H1 (cell line): Measurements from ENCODE around the gene TOP3B. TPM values are rescaled to one million over a fixed set of nuclear protein-coding genes. Genes with fewer than 3 reads are reported as not detected.

Experiments used
- CTCF ChIA-PET: fragments of 300-600 bp; sonication (Branson Sonifier 250); formaldehyde crosslinking; loops from one replicate; lab custom pipeline; 2021; ENCODE audit not compliant: partially characterized antibody; lab: Charles Lee
- POLR2A ChIA-PET: fragments of 300-600 bp; sonication (Branson Sonifier 250); formaldehyde crosslinking; loops from one replicate; lab custom pipeline; 2021; ENCODE audit warnings: inconsistent platforms; ENCODE audit not compliant: partially characterized antibody; lab: Charles Lee
- DNase-seq, 2 experiments: peaks; one replicate each; pipeline versions ENCODE4 v3.0.0 to v3.0.0-alpha.2; 2010 to 2022; ENCODE audit warnings: low spot score in 2 of 2, low read depth in 1 of 2, mixed read lengths in 1 of 2
- FAIRE-seq: peaks from 2 replicates; lab custom pipeline; 2011; peaks lifted over from hg19 to GRCh38; lab: Jason Lieb, UNC
- H2AFZ ChIP-seq: 2 replicates; pipeline ENCODE4 v1.8.1; 2012; ENCODE audit warnings: low read length, inconsistent platforms
- H2AK5ac ChIP-seq: 2 replicates; pipeline ENCODE4 v1.6.1; 2013; ENCODE audit warnings: low read depth, low read length
- H2BK120ac ChIP-seq: replicated peaks from 2 replicates; pipeline ENCODE3; 2013; ENCODE audit warnings: low read depth, low read length, inconsistent platforms
- H2BK12ac ChIP-seq: 2 replicates; pipeline ENCODE4 v1.6.1; 2013; ENCODE audit warnings: low read depth, low read length
- H2BK15ac ChIP-seq: 2 replicates; pipeline ENCODE4 v1.6.1; 2013; ENCODE audit warnings: low read length
- H2BK20ac ChIP-seq: 2 replicates; pipeline ENCODE4 v1.6.1; 2013; ENCODE audit warnings: low read length
- H2BK5ac ChIP-seq: 2 replicates; pipeline ENCODE4 v1.6.1; 2013; ENCODE audit warnings: low read depth, low read length
- H3K14ac ChIP-seq: 2 replicates; pipeline ENCODE4 v1.6.1; 2013; ENCODE audit warnings: inconsistent platforms; ENCODE audit not compliant: insufficient read length
- H3K18ac ChIP-seq: 2 replicates; pipeline ENCODE4 v1.6.1; 2013; ENCODE audit warnings: low read length; ENCODE audit errors: extremely low read depth
- H3K23ac ChIP-seq: 2 replicates; pipeline ENCODE4 v1.6.1; 2013; ENCODE audit warnings: inconsistent platforms; ENCODE audit not compliant: insufficient read length
- H3K23me2 ChIP-seq: 2 replicates; pipeline ENCODE4 v1.6.1; 2013; ENCODE audit warnings: low read depth, low read length
- H3K27ac ChIP-seq: 2 replicates; pipeline ENCODE4 v1.6.1; 2011; ENCODE audit warnings: low read depth, low read length, inconsistent platforms
- H3K27me3 ChIP-seq, 4 experiments: replicated peaks in 1 of 4; 1 replicate in 1 of 4; 2 replicates in 3 of 4; pipeline versions ENCODE4 v1.6.1 to v1.8.1; 2011 to 2013; ENCODE audit warnings: low read length in 3 of 4, mild to moderate bottlenecking in 3 of 4, inconsistent platforms in 2 of 4, mixed read lengths in 2 of 4, moderate library complexity in 1 of 4; ENCODE audit not compliant: control insufficient read depth in 3 of 4, insufficient read depth in 3 of 4; ENCODE audit errors: extremely low read depth in 1 of 4
- H3K36me3 ChIP-seq, 4 experiments: 2 replicates each; pipeline versions ENCODE4 v1.6.1 to v1.8.1; 2011 to 2013; ENCODE audit warnings: mild to moderate bottlenecking in 4 of 4, low read length in 3 of 4, moderate library complexity in 2 of 4, control low read depth in 1 of 4, inconsistent platforms in 1 of 4; ENCODE audit not compliant: insufficient read depth in 4 of 4, control insufficient read depth in 2 of 4
- H3K4ac ChIP-seq: replicated peaks from 2 replicates; pipeline ENCODE3; 2013; ENCODE audit warnings: low read length, low read depth, mixed read lengths, inconsistent platforms; ENCODE audit not compliant: insufficient read length
- H3K4me1 ChIP-seq, 4 experiments: replicated peaks in 1 of 4; 1 replicate in 1 of 4; 2 replicates in 3 of 4; pipeline versions ENCODE4 v1.6.1 to v1.8.1; 2011 to 2013; ENCODE audit warnings: low read length in 3 of 4, inconsistent platforms in 2 of 4, mixed read lengths in 1 of 4; ENCODE audit not compliant: insufficient read depth in 4 of 4, control insufficient read depth in 3 of 4
- H3K4me2 ChIP-seq, 2 experiments: 2 replicates each; pipeline versions ENCODE4 v1.6.1 to v1.8.1; 2011 to 2013; ENCODE audit warnings: low read depth in 2 of 2, low read length in 2 of 2, control low read depth in 1 of 2, inconsistent platforms in 1 of 2, mild to moderate bottlenecking in 1 of 2; ENCODE audit not compliant: insufficient read depth in 1 of 2
- H3K4me3 ChIP-seq, 4 experiments: fragments of 200-600, 300-600 bp in 1 of 4; sonication (generic), shearing (Covaris generic), sonication (Bioruptor Twin) in 1 of 4; 2 replicates each; pipeline versions ENCODE4 v1.5.1 to v1.8.1; 2011 to 2016; ENCODE audit warnings: low read length in 4 of 4, low read depth in 3 of 4, control low read depth in 2 of 4, inconsistent platforms in 2 of 4, mild to moderate bottlenecking in 2 of 4, mixed read lengths in 1 of 4, moderate library complexity in 1 of 4; ENCODE audit not compliant: insufficient read depth in 2 of 4; ENCODE audit errors: extremely low read depth in 1 of 4
- H3K56ac ChIP-seq: replicated peaks from 2 replicates; pipeline ENCODE3; 2013; ENCODE audit warnings: low read depth, mild to moderate bottlenecking, mixed read lengths, low read length, inconsistent platforms; ENCODE audit not compliant: insufficient read length
- H3K79me1 ChIP-seq: 2 replicates; pipeline ENCODE4 v1.6.1; 2013; ENCODE audit warnings: low read depth, low read length, control low read depth
- H3K79me2 ChIP-seq, 2 experiments: 2 replicates each; pipeline versions ENCODE4 v1.6.1 to v1.8.1; 2012 to 2013; ENCODE audit warnings: low read length in 2 of 2, mild to moderate bottlenecking in 2 of 2, inconsistent platforms in 1 of 2; ENCODE audit not compliant: insufficient read depth in 2 of 2, control insufficient read depth in 1 of 2
- H3K9ac ChIP-seq, 4 experiments: replicated peaks in 1 of 4; 1 replicate in 1 of 4; 2 replicates in 3 of 4; pipeline versions ENCODE4 v1.6.1 to v1.8.1; 2011 to 2013; ENCODE audit warnings: low read depth in 3 of 4, low read length in 3 of 4, control low read depth in 2 of 4, mild to moderate bottlenecking in 2 of 4, moderate library complexity in 2 of 4, inconsistent platforms in 1 of 4; ENCODE audit errors: extremely low read depth in 1 of 4
- H3K9me3 ChIP-seq, 2 experiments: 2 replicates each; pipeline versions ENCODE4 v1.6.1 to v1.8.1; 2012 to 2013; ENCODE audit warnings: mild to moderate bottlenecking in 2 of 2, moderate library complexity in 2 of 2, control low read depth in 1 of 2, inconsistent platforms in 1 of 2, low read depth in 1 of 2, low read length in 1 of 2, mixed read lengths in 1 of 2; ENCODE audit not compliant: insufficient read depth in 2 of 2
- H4K20me1 ChIP-seq, 2 experiments: replicated peaks in 1 of 2; 2 replicates each; pipeline versions ENCODE3 to v1.8.1; 2011 to 2013; ENCODE audit warnings: inconsistent platforms in 2 of 2, low read length in 2 of 2, mild to moderate bottlenecking in 1 of 2; ENCODE audit not compliant: insufficient read depth in 2 of 2, control insufficient read depth in 1 of 2
- H4K5ac ChIP-seq: 2 replicates; pipeline ENCODE4 v1.6.1; 2013; ENCODE audit warnings: low read length, low read depth, mixed read lengths, inconsistent platforms; ENCODE audit not compliant: insufficient read length
- H4K8ac ChIP-seq: 2 replicates; pipeline ENCODE4 v1.8.0; 2013; ENCODE audit warnings: mild to moderate bottlenecking, moderate library complexity, low read length, inconsistent platforms; ENCODE audit not compliant: insufficient read depth; ENCODE audit errors: extremely low read depth
- H4K91ac ChIP-seq: replicated peaks from 2 replicates; pipeline ENCODE3; 2013; ENCODE audit warnings: low read length, mixed read lengths, inconsistent platforms; ENCODE audit not compliant: insufficient read length
- SP4 ChIP-seq: IDR thresholded peaks from 2 replicates; pipeline ENCODE4 v1.6.1; 2012; ENCODE audit warnings: low read length, inconsistent platforms
- SUZ12 ChIP-seq: fragments of 200-600 bp; sonication (generic); IDR thresholded peaks from 2 replicates; pipeline ENCODE4 v1.6.1; 2012; ENCODE audit warnings: mild to moderate bottlenecking, inconsistent platforms, low read length, moderate library complexity, mixed read lengths
- WGBS, 2 experiments: shearing (Covaris generic) in 1 of 2; methylation state at CpG; one replicate each; pipeline versions ENCODE4 v1.1.6 to v1.1.7; 2013 to 2015; ENCODE audit warnings: low lambda C conversion rate in 2 of 2, mixed read lengths in 2 of 2, inconsistent platforms in 1 of 2, low coverage in 1 of 2, missing lambda C conversion rate in 1 of 2; ENCODE audit not compliant: insufficient replicate concordance in 2 of 2, insufficient coverage in 1 of 2, insufficient read length in 1 of 2; ENCODE audit errors: extremely low coverage in 1 of 2, missing lambda C conversion rate in 1 of 2; 5-methylcytosine and 5-hydroxymethylcytosine counted together
- polyA plus RNA-seq, 7 experiments: library from polyadenylated mRNA; depleted of rRNA in 3 of 7; stranded (reverse) in 5 of 7; unstranded in 2 of 7; fragments of >200 nt in 5 of 7; fragments of 200-250 nt in 2 of 7; gene quantifications; 1 replicate in 5 of 7; 2 replicates in 1 of 7; 4 replicates in 1 of 7; pipeline versions ENCODE4 v1.2.1 to v1.2.3, GENCODE V29; 2011 to 2013; ENCODE audit warnings: missing spikeins in 2 of 7, mixed read lengths in 2 of 7
- total RNA-seq: library from RNA; stranded (reverse); fragmentation: NEBNext Ultra II Directional; extraction: Animal tissue kit (Norgen Biotek cat#: 25700); gene quantifications from 2 replicates; pipeline ENCODE4 v1.2.1, GENCODE V29; 2021

Gene TOP3B
- total and polyA plus RNA-seq, 2 of the 8 experiments (the other 6 are each of a cell fraction or from before 2014, with no cell fraction given) = 30.4 to 52.8 TPM

GRCh38 chr22:21937041-21937820, 45.4 kb downstream of the TOP3B start:
- Histone ChIP-seq H3K4ac (no peak overlapping the region), H3K79me2 (no peaks in the 10 kb centered on the region), H2AK5ac (no peak overlapping the region), H3K4me2 (no peak overlapping the region), H3K9ac (no peak overlapping the region), H2BK20ac (no peak overlapping the region), H4K8ac (no peak overlapping the region; the same call in 1 of the 2 replicates), H3K36me3 (0 out of 8 replicates have a peak, but pooled peaks cover 0 to 2% (median 0%) of the 10 kb centered on the region in 4 experiments), H3K79me1 (no peaks in the 10 kb centered on the region), H2BK120ac (no peak overlapping the region), H3K56ac (no peak overlapping the region), H2BK12ac (no peak overlapping the region)
- ChIA-PET CTCF (interaction anchor here (0.6 to 7.4 kb wide), 21 partner anchors 9 to 1400 kb away, joined by 3 to 60 read pairs (median 5); partner anchors contain the start of gene PPM1F), POLR2A (interaction anchor here (1.1 to 2.3 kb wide), 7 partner anchors 10 to 272 kb away, joined by 3 to 8 read pairs (median 6); partner anchors contain the start of genes PPIL2, PPM1F and YPEL1)
- FAIRE-seq = no peak
- no peak for TF ChIP-seq SP4
- TF ChIP-seq SUZ12 = 0 out of 2 replicates have a peak, but pooled peaks have one; percentile 3
- TF ChIP-seq, all 59 proteins: peak for 1
- no peak overlapping the region for H3K27ac ChIP-seq
- no peak overlapping the region for H2BK15ac ChIP-seq
- H4K20me1 ChIP-seq = peaks cover 0 to 2% of the 10 kb centered on the region in 2 experiments
- H3K4me3 ChIP-seq = peak overlapping the region in 1 of 4 experiments; percentile 77; a peak in 1 of 8 replicates
- H3K23me2 ChIP-seq = no peaks in the 10 kb centered on the region
- H3K23ac ChIP-seq = no peak overlapping the region
- H3K18ac ChIP-seq = no peak overlapping the region
- 89% methylated on average over 16 of the region's 20 CpGs; no CpG with 5 or more reads in 1 of the 2 experiments for WGBS, 2 experiments
- H3K27me3 ChIP-seq = no peaks in the 10 kb centered on the region
- no peak overlapping the region for H3K14ac ChIP-seq
- no peak overlapping the region for H4K5ac ChIP-seq
- H3K4me1 ChIP-seq = peaks cover 1 to 9% (median 3%) of the 10 kb centered on the region in 4 experiments; a peak in 5 of 7 replicates
- no peak overlapping the region for H2AFZ ChIP-seq
- DNase-seq = no peak
- no peak overlapping the region for H4K91ac ChIP-seq
- no peak overlapping the region for H2BK5ac ChIP-seq
- H3K9me3 ChIP-seq = no peaks in the 10 kb centered on the region
